GM18499 (cell line): ENCODE results near the gene TRIM64.
"Not testable (repeated sequence)": the region's sequence is repeated elsewhere in the genome, so short reads cannot be mapped to it uniquely, and the experiment has no call there.

Experiments used
- ATAC-seq: cut with Tn5 transposase; IDR thresholded peaks from one replicate; pipeline ENCODE4 v1.9.1; 2021; ENCODE audit warnings: moderate number of reproducible peaks; ENCODE audit not compliant: insufficient read depth, unreplicated experiment

The TRIM64 gene, protein sequence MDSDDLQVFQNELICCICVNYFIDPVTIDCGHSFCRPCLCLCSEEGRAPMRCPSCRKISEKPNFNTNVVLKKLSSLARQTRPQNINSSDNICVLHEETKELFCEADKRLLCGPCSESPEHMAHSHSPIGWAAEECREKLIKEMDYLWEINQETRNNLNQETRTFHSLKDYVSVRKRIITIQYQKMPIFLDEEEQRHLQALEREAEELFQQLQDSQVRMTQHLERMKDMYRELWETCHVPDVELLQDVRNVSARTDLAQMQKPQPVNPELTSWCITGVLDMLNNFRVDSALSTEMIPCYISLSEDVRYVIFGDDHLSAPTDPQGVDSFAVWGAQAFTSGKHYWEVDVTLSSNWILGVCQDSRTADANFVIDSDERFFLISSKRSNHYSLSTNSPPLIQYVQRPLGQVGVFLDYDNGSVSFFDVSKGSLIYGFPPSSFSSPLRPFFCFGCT

DNA sequence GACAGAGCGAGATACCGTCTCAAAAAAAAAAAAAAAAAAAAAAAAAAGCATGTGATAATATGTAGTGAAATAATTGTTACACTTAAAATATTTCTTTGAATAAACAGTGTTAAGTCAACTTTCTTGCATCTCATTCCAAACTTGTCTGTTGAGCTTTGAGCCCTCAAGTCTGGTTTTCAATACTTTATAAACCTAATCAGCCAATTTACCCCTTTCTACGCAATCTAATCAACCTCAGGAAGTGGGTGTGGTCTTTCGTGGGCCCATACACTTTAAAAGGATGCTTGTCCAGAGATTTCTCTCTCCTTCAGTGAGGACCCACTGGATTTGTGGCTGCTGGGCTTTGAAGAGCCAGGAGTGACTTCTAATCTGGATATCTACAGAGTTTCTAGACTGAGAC, at the start of gene TRIM64:
Gene TRIM64, plus strand, starts transcription at position 301 of the 400 bp plus-strand sequence. CDS start 2,467 bp downstream, outside the sequence.
- not testable (repeated sequence) for ATAC-seq

DNA sequence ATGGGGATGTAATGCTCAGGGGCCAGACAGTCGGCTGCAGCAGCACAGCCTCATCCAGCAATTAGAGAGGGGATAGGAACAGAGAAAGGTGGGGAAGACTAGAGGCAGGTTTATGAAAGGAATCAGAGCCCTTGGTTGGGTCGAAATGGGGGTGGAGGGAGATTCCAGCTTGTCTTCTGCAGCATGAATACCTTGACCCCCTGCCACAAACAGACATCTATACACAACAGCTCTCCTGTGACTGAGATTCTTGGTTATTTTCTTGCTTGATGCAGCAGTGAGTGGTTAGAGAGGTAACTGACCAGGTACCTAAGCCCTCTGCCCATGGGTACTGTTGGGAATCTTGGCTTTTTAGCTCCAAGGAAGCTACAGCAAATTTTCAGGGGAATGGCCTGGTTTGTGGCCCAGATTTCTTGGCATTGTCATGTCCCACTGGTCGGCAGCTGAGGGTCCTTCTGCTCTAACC, 43.6 kb upstream of the TRIM64 start, which contains the start of gene TRIM49D1:
Gene TRIM49D1, minus strand, starts transcription at position 51 of the 466 bp plus-strand sequence. CDS start 4,535 bp downstream, outside the sequence.
- no peak for ATAC-seq

DNA sequence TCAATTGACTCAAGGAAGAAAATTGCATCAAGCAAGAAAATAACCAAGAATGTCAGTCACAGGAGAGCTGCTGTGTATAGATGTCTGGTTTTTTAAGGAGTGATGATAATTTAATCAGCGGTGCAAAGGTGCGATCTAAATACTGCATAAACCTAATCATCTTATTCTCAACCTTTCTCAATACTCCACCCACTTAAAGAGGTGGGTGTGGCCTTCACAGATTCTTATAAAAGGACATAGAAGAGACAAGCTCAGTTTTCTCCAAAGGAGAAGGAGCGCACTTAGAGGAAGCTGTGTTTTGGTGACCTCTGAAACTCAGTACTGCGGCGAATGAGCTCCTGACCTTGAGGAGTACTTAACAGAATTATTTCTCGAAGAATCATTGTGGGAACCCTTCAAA, 42.1 kb upstream of the TRIM64 start, which contains the start of gene TRIM49D2:
Gene TRIM49D2, plus strand, starts transcription at position 301 of the 400 bp plus-strand sequence. CDS start 2,698 bp downstream, outside the sequence.
- not testable (repeated sequence) for ATAC-seq

DNA sequence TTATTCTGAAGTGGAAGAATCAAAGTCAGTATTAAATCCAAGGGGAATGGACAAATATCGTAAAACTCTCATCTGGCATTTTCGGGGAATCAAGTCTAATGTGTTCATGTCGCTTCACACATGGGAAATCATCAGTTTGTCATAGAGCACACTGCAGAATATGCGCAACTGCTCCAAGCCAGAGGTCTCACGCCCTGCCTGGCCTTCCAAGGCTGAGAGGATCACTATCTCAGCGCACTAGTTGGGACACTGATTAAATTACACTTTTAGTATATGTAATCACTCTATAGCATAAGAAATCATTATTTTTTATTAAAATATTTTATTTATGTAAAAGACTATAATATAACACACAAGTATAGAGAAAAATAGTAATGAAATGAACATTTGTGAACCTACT, 5.0 kb upstream of the TRIM64 start:
- ATAC-seq = not testable (repeated sequence)
